GM12864 (cell line): Measurements from ENCODE around the gene IL17F.

Experiments
- DNase-seq: peaks from one replicate; pipeline ENCODE4 v3.0.0-alpha.2; 2011; ENCODE audit warnings: low read depth
- H3K4me3 ChIP-seq: 2 replicates; pipeline ENCODE4 v1.5.1; 2011; ENCODE audit warnings: mild to moderate bottlenecking, low read depth, low read length, control low read depth
- CTCF ChIP-seq: IDR thresholded peaks from 2 replicates; pipeline ENCODE4 v1.5.1; 2011; ENCODE audit warnings: low read depth, mild to moderate bottlenecking, moderate library complexity, low read length, control low read depth, inconsistent platforms; ENCODE audit errors: missing control alignments

Gene IL17F

GRCh38 chr6:52249078-52249477 is 4.8 kb upstream of the IL17F start:
- DNase-seq, result no peak
- TF ChIP-seq CTCF, result no peak
- no peak overlapping the region for H3K4me3 ChIP-seq

- no peak for DNase-seq
- H3K4me3 ChIP-seq, result no peak overlapping the region
- no peak for TF ChIP-seq CTCF
These were observed 1.1 kb upstream of the IL17F start for GRCh38 chr6:52245425-52245824.

DNA sequence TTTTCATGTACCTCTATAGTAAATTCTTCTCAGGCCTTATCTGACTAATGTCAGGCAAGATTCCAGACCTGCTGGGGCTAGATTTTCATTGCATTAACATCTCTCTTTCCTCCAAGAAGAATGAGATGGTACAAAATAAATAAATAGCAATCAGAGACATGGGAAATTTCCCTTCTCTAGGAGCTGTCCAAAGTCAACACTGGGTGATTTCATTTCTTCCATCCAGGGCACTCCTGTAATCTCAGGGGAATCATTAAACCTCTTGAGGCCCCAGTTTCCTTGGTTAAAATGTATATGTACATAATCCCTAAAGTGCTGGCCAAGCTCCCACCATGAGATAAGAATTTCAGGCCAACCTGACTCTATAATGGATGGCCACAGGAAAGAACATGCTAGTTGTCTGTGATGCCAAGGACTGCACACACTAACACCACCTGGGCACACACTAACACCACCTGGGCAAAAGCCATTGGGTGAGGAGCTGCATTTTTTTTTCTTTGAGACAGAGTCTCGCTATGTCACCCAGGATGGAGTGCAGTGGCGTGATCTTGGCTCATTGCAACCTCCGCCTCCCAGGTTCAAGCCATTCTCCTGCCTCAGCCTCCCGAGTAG is 912 bp downstream of the IL17F start:
- DNase-seq, result no peak
- no peak overlapping the region for H3K4me3 ChIP-seq
- TF ChIP-seq CTCF, result no peak

DNA sequence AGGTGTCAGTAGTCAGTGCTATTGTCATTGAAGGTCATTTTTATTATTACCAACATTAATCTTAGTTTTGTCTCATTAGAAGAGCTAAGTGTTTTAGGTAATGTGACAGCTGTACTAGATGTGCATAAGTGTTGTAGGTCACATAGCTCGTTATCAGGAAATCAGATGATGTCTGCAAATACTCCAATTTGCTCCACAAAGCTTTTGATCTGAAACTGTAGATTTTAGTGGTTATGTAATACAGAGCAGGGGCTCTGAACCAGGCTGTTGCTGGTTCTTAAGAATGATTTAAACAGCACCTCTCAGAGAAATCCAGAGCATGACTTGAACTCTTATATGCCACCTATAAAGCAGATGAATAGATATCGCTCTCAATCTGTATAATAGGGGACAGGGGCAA is 2.5 kb downstream of the IL17F start:
- TF ChIP-seq CTCF, result no peak
- no peak overlapping the region for H3K4me3 ChIP-seq
- no peak for DNase-seq

DNA sequence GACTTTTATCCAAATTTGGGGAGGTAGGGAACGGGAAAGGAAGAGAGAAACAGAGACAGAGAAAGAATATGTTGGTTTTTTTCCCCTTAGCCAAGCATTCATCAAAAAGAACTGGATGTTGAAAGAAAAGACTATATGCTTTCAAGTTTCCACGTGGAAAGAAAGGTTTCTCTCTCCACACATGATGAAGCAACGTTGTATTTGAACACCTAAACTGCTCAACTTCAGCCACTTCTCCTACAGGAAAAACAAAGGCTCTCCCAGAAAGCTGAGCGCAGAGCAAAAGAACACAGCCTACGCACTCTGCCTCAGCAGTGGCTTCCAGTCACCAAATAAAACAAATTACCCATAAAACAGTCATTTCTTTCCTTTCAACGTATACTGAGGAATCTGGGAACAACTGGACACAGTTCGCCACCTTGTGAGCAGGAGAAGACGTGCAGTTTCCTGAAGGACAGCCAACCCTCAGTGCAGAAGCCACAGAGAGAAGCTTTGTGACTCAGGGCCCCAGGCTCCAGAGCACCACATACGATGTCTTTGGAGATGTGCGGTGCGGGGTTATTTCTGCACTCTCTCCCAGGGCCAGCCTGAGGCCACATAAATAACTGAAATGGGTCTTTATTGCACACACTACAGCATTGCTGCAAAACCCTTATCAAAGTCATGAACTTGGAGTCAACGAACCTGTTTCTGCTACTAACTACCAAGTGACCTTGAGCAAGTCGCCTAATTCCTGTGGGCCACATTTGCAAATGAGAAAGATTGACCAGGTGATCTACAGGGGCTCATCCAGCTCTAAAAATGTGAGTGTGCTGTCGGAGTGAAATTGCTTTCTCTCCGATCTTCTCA is 10.1 kb downstream of the IL17F start:
- peak; percentile 53 for DNase-seq
- peak; percentile 80 for TF ChIP-seq CTCF
- H3K4me3 ChIP-seq, result no peak overlapping the region

DNA sequence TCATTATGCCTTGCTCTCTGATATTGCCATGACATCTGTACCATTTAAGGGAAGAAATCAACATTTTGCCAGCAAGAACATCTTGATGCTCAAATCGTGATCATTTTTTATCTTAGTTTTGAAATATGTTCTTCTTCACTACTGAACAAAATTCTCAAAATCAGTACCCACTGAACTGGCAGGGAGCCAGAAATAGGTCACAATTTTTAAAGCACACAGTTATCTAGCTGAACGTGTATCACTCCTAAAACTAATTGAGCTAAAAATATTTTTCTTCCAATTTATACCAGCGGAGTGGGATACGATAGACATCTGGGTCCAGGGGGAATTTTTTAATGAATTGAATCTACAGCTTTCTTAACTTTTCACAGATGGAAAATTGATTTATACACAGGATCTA is 11.3 kb downstream of the IL17F start:
- TF ChIP-seq CTCF, result no peak
- no peak overlapping the region for H3K4me3 ChIP-seq
- DNase-seq, result no peak
